ENCODE data around the gene ATRIP.

DNA sequence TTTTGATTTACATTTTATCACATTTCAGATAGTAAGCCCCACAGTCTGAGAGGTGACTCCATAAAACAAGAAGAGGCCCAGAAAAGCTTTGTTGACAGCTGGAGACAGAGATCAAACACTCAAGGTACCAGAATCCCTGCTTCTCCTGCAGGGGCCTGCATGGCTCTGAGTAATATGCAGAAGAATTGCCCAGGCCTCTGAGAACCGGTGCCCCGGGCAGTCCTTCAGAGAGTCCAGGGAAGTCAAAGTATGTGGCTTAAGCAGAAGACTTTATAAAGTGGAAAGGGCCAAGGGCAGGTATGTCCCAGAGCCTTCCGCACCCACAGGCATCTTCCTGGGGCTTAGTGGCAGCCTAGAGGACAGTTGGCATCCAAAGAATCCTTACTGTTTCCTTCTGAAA, 12.8 kb downstream of the ATRIP start:
- TF ChIP-seq POLR2AphosphoS5 (IDR thresholded peaks at IDR 0.05; ENCODE audit: borderline replicate concordance, low read depth, low read length) (no peak), EZH2 (IDR thresholded peaks at IDR 0.05) (no peak)
